ENCODE measurements around the gene S1PR3.

S1PR3 gene

DNA sequence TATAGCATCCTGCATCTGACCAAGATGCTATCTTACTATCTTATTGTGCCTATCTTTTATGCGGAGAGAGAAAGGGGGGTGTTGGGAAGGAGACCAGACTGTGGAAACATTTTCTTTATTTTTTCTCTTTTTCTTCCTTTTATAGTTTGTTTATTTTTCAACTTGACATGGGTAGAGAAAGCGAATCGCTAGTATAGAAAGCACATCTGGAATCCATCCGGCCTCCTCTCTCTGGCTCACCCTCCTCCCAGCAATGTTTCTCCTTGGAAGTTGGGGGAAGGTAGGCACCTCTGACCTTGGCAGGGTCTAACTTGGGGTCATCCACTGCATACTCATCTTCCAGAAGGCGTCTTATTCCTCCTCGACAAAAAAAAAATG lies 3.9 kb downstream of the S1PR3 start:
- Histone ChIP-seq H3K4me1 (ENCODE audit: control insufficient read depth, insufficient read depth, low read length) (peaks cover 56% of the 10 kb centered on the region), H3K4me3 (ENCODE audit: low read length) (no peak overlapping the region), H3K9ac (ENCODE audit: low read depth, low read length) (no peak overlapping the region), H3K9me3 (replicated peaks; ENCODE audit: low read length) (no peaks in the 10 kb centered on the region), H3K27me3 (ENCODE audit: control insufficient read depth, insufficient read depth, low read length) (no peaks in the 10 kb centered on the region), H3K36me3 (ENCODE audit: insufficient read depth, low read length) (peaks cover 50% of the 10 kb centered on the region), H3K4me2 (ENCODE audit: low read length) (peak overlapping the region; percentile 78)

DNA sequence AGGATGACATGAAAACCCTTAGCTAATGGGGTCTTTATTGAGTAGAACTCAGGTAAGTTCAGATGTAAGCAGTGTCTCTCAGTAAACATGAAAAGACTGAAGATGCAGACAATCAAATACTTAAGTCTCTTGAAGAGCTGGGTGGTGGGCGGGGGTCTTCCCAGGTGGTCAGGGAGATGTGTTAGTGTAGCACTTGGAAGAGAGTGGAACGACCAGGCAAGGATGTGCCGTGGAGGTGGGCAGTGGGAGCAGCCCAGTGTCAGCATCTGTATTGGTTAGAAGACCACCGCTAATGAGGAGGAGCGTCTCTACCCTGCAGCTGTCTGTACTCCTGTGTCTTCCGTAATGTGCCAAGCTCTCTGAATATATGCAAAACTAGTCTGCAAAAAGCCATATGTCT lies 4.4 kb downstream of the S1PR3 start:
- Histone ChIP-seq H3K4me3 (ENCODE audit: low read length) (no peak overlapping the region), H3K9ac (ENCODE audit: low read depth, low read length) (no peak overlapping the region), H3K4me2 (ENCODE audit: low read length) (peak overlapping the region; percentile 78), H3K9me3 (replicated peaks; ENCODE audit: low read length) (no peaks in the 10 kb centered on the region), H3K4me1 (ENCODE audit: control insufficient read depth, insufficient read depth, low read length) (peaks cover 60% of the 10 kb centered on the region), H3K27me3 (ENCODE audit: control insufficient read depth, insufficient read depth, low read length) (no peaks in the 10 kb centered on the region), H3K36me3 (ENCODE audit: insufficient read depth, low read length) (peaks cover 50% of the 10 kb centered on the region)

DNA sequence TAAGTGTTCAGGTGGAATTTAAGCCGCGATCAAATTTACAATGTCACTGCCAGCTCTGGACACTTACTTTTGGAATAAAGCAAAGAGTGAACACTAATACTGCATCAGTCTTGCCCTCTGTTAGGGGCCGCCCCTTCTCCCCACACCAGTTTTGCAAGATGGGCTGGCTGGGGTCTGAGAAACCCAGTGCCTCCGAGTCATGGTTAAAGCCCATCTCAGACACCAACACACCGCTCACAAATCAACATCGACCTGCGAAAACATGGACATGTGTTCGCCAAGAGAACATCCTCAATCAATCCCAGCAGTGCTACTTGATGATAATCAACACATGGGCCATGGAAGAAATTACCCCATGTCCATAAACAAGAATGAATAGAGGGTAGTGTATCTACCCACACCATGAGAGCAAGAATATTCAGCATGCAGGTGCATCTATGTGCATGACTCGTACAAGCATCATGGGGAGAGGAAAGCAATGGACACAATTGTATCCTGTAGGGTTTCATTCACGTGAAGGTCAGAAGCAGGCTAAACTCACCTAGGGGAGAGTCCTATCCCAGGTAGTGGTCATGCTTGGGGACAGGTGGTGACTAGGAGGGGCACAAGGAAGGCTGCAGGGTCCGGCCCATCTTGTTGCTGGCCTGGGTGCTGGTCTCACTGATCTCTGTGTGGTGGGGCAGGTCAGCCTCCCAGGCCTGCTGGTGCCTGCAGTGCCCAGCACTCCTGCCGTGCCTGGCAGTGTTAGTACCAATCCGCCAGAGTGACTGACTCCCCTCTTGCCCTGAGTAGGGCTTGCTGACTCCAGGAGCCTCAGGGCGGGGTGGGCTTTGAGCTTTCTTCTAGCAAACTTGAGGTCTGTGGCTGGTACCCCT lies 5.0 kb downstream of the S1PR3 start:
- H3K9me3 ChIP-seq (replicated peaks; ENCODE audit: low read length) = no peaks in the 10 kb centered on the region
- H3K4me2 ChIP-seq (ENCODE audit: low read length) = peak overlapping the region; percentile 78
- H3K9ac ChIP-seq (ENCODE audit: low read depth, low read length) = no peak overlapping the region
- H3K4me1 ChIP-seq (ENCODE audit: control insufficient read depth, insufficient read depth, low read length) = peaks cover 63% of the 10 kb centered on the region
- H3K4me3 ChIP-seq (ENCODE audit: low read length) = no peak overlapping the region
- no peaks in the 10 kb centered on the region for H3K27me3 ChIP-seq (ENCODE audit: control insufficient read depth, insufficient read depth, low read length)
- H3K36me3 ChIP-seq (ENCODE audit: insufficient read depth, low read length) = peaks cover 53% of the 10 kb centered on the region

DNA sequence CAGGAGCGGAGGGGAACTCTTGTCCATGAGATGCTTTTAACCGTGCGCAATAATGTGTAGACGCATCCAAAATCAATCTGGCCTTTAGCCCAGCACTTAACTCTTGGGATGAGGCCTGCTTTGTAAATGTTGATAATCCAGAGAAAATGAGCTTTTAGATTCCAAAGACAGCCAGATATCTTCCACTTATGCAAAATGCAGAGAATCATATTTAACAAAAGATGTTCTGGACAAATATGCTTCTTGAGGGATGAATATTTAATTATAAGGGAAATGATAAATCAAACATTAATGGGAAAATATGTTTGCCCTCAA lies 5.6 kb downstream of the S1PR3 start:
- no peaks in the 10 kb centered on the region for H3K9me3 ChIP-seq (replicated peaks; ENCODE audit: low read length)
- peaks cover 58% of the 10 kb centered on the region for H3K36me3 ChIP-seq (ENCODE audit: insufficient read depth, low read length)
- H3K4me3 ChIP-seq (ENCODE audit: low read length) = no peak overlapping the region
- H3K9ac ChIP-seq (ENCODE audit: low read depth, low read length) = no peak overlapping the region
- no peak overlapping the region for H3K4me2 ChIP-seq (ENCODE audit: low read length)
- H3K4me1 ChIP-seq (ENCODE audit: control insufficient read depth, insufficient read depth, low read length) = peaks cover 65% of the 10 kb centered on the region
- H3K27me3 ChIP-seq (ENCODE audit: control insufficient read depth, insufficient read depth, low read length) = no peaks in the 10 kb centered on the region

DNA sequence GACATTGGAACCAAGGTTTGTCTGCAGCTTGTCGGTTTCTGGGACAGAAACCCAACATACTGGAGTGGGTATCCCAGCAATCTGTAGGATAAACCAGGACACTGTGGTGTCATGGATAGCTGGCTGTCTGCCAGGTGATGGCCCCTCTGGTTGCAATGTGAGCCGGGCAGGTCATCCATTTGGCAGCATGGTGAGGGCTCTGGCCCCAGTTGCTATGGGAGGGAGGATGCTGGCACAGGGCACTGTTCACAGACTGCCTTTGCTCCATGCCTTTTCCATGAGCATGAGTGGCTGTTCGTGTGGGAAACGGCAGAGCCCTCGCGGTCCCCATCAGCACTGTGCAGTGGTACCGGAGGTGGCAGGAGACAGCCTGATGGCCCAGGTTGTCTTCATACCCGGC lies 6.4 kb downstream of the S1PR3 start:
- Histone ChIP-seq H3K4me2 (ENCODE audit: low read length) (peak overlapping the region; percentile 38), H3K4me1 (ENCODE audit: control insufficient read depth, insufficient read depth, low read length) (peaks cover 65% of the 10 kb centered on the region), H3K27me3 (ENCODE audit: control insufficient read depth, insufficient read depth, low read length) (no peaks in the 10 kb centered on the region), H3K9ac (ENCODE audit: low read depth, low read length) (no peak overlapping the region), H3K36me3 (ENCODE audit: insufficient read depth, low read length) (peaks cover 66% of the 10 kb centered on the region), H3K4me3 (ENCODE audit: low read length) (no peak overlapping the region), H3K9me3 (replicated peaks; ENCODE audit: low read length) (no peaks in the 10 kb centered on the region)

DNA sequence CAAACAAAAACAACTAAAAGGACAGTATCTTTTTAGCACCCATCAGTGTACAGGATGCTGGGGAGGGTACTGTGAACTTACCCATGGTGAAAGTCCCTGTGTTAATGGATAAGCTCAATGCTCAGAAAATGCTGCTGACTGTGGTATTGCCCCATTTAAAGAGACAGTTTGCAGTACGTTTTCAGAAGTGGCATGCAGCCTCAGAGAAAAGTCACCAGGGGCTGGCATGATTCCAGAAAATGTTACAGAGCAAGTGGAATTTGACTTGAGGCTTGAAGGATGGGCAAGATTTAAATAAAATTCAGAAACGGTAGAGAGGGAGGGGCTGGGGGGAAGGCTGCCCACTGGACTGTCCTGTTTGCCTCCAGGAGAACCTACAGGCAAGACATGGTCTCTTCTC lies 7.2 kb downstream of the S1PR3 start:
- Histone ChIP-seq H3K27me3 (ENCODE audit: control insufficient read depth, insufficient read depth, low read length) (no peaks in the 10 kb centered on the region), H3K9me3 (replicated peaks; ENCODE audit: low read length) (no peaks in the 10 kb centered on the region), H3K4me1 (ENCODE audit: control insufficient read depth, insufficient read depth, low read length) (peaks cover 65% of the 10 kb centered on the region), H3K4me2 (ENCODE audit: low read length) (no peak overlapping the region), H3K4me3 (ENCODE audit: low read length) (no peak overlapping the region), H3K36me3 (ENCODE audit: insufficient read depth, low read length) (peaks cover 72% of the 10 kb centered on the region), H3K9ac (ENCODE audit: low read depth, low read length) (no peak overlapping the region)

DNA sequence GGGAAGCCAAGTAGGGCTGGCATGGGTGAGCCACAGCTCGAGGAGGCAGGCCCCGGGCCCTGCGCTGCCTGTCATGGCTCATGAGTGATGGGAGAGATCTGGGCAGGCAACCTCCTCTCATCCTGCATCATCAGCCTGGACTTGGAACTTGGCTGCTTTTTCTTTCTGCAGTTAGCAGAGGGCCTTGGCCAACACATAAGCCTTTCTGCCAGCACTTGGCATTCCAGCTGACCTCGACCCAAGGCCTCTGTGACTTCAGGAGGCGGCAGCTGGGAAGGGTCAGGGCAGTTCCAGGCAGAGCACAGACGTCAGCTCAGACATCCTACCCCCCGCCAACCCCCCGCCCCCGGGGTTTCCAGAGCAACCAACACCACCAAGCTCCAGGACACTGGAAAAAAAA lies 7.6 kb downstream of the S1PR3 start:
- peaks cover 72% of the 10 kb centered on the region for H3K36me3 ChIP-seq (ENCODE audit: insufficient read depth, low read length)
- peak overlapping the region; percentile 35 for H3K9ac ChIP-seq (ENCODE audit: low read depth, low read length)
- no peaks in the 10 kb centered on the region for H3K9me3 ChIP-seq (replicated peaks; ENCODE audit: low read length)
- peaks cover 62% of the 10 kb centered on the region for H3K4me1 ChIP-seq (ENCODE audit: control insufficient read depth, insufficient read depth, low read length)
- no peak overlapping the region for H3K4me2 ChIP-seq (ENCODE audit: low read length)
- no peak overlapping the region for H3K4me3 ChIP-seq (ENCODE audit: low read length)
- no peaks in the 10 kb centered on the region for H3K27me3 ChIP-seq (ENCODE audit: control insufficient read depth, insufficient read depth, low read length)

DNA sequence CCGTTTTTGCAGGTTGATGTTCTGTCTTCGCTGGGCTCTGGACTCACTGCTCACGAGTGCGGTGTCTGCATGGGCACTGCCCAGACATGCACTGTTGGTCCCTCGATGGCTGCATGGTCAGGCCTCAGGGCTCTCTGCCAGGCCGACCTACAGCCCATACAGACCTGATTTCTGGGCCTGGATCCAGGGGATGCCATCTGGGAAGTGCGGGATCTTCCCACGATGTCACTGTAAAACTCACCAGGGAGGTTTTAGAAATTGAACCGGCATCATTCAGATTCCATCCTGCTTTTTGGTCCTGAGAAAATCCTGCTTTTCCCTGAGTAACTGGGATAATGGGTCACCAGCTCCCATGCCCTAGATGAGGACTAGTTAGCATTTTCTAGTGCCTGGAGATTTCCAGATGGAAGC lies 9.1 kb downstream of the S1PR3 start:
- Histone ChIP-seq H3K4me1 (ENCODE audit: control insufficient read depth, insufficient read depth, low read length) (peaks cover 49% of the 10 kb centered on the region), H3K36me3 (ENCODE audit: insufficient read depth, low read length) (peaks cover 67% of the 10 kb centered on the region), H3K9ac (ENCODE audit: low read depth, low read length) (peak overlapping the region; percentile 43), H3K27me3 (ENCODE audit: control insufficient read depth, insufficient read depth, low read length) (no peaks in the 10 kb centered on the region), H3K9me3 (replicated peaks; ENCODE audit: low read length) (no peaks in the 10 kb centered on the region), H3K4me2 (ENCODE audit: low read length) (peak overlapping the region; percentile 64), H3K4me3 (ENCODE audit: low read length) (no peak overlapping the region)

DNA sequence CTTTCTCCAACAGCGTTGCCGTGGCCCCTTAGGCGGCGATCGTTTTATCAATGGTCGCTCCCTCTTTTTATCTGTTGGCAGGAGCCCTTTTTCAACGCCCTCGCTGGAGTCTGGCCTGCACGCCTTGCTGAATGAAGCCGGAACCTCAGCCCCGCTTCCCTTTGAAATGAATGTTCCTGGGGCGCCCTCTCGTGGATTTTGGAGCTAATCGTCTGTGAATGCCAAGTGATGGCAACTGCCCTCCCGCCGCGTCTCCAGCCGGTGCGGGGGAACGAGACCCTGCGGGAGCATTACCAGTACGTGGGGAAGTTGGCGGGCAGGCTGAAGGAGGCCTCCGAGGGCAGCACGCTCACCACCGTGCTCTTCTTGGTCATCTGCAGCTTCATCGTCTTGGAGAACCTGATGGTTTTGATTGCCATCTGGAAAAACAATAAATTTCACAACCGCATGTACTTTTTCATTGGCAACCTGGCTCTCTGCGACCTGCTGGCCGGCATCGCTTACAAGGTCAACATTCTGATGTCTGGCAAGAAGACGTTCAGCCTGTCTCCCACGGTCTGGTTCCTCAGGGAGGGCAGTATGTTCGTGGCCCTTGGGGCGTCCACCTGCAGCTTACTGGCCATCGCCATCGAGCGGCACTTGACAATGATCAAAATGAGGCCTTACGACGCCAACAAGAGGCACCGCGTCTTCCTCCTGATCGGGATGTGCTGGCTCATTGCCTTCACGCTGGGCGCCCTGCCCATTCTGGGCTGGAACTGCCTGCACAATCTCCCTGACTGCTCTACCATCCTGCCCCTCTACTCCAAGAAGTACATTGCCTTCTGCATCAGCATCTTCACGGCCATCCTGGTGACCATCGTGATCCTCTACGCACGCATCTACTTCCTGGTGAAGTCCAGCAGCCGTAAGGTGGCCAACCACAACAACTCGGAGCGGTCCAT lies 10.0 kb downstream of the S1PR3 start:
- peak overlapping the region; percentile 43 for H3K9ac ChIP-seq (ENCODE audit: low read depth, low read length)
- H3K36me3 ChIP-seq (ENCODE audit: insufficient read depth, low read length) = peaks cover 63% of the 10 kb centered on the region
- no peaks in the 10 kb centered on the region for H3K27me3 ChIP-seq (ENCODE audit: control insufficient read depth, insufficient read depth, low read length)
- H3K4me2 ChIP-seq (ENCODE audit: low read length) = peak overlapping the region; percentile 64
- H3K9me3 ChIP-seq (replicated peaks; ENCODE audit: low read length) = no peaks in the 10 kb centered on the region
- no peak overlapping the region for H3K4me3 ChIP-seq (ENCODE audit: low read length)
- H3K4me1 ChIP-seq (ENCODE audit: control insufficient read depth, insufficient read depth, low read length) = peaks cover 41% of the 10 kb centered on the region

DNA sequence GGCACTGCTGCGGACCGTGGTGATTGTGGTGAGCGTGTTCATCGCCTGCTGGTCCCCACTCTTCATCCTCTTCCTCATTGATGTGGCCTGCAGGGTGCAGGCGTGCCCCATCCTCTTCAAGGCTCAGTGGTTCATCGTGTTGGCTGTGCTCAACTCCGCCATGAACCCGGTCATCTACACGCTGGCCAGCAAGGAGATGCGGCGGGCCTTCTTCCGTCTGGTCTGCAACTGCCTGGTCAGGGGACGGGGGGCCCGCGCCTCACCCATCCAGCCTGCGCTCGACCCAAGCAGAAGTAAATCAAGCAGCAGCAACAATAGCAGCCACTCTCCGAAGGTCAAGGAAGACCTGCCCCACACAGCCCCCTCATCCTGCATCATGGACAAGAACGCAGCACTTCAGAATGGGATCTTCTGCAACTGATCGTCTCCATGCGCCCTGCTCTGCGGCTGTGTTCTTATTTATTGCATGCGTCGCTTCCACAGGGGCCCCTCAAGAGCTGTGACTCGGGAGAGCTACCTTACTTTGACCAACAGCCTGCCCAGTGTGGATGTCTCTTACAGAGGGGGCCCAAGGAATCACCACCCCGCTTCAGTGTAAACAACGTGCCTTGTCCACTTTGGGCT lies 10.8 kb downstream of the S1PR3 start:
- Histone ChIP-seq H3K4me2 (ENCODE audit: low read length) (no peak overlapping the region), H3K9me3 (replicated peaks; ENCODE audit: low read length) (no peaks in the 10 kb centered on the region), H3K27me3 (ENCODE audit: control insufficient read depth, insufficient read depth, low read length) (no peaks in the 10 kb centered on the region), H3K4me1 (ENCODE audit: control insufficient read depth, insufficient read depth, low read length) (peaks cover 36% of the 10 kb centered on the region), H3K9ac (ENCODE audit: low read depth, low read length) (no peak overlapping the region), H3K36me3 (ENCODE audit: insufficient read depth, low read length) (peaks cover 56% of the 10 kb centered on the region), H3K4me3 (ENCODE audit: low read length) (no peak overlapping the region)

DNA sequence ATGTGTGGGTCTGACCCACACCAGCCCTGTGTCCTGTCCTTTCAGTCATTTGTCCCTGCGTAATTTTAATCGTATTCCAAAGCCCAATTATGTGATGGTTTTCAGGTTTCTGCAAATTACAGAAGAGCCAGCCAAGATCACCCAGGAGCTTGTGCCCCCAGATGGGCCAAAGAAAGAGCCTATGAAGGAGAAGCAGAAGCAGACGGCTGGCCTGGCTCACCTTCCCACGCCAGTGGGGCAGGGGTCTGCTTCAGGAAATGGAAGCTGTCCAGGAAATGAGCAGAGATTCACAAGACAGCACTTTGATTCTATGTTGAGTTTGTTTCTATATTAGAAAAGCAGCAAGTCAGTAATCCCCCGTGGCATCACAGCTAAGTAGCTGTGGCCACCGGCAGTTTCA lies 11.7 kb downstream of the S1PR3 start:
- Histone ChIP-seq H3K9ac (ENCODE audit: low read depth, low read length) (no peak overlapping the region), H3K36me3 (ENCODE audit: insufficient read depth, low read length) (peaks cover 49% of the 10 kb centered on the region)

More for the DNA sequence above, 11.7 kb downstream of the S1PR3 start:
- Histone ChIP-seq H3K9me3 (replicated peaks; ENCODE audit: low read length) (no peaks in the 10 kb centered on the region), H3K27me3 (ENCODE audit: control insufficient read depth, insufficient read depth, low read length) (no peaks in the 10 kb centered on the region), H3K4me2 (ENCODE audit: low read length) (no peak overlapping the region), H3K4me1 (ENCODE audit: control insufficient read depth, insufficient read depth, low read length) (peaks cover 27% of the 10 kb centered on the region), H3K4me3 (ENCODE audit: low read length) (no peak overlapping the region)

Data from skeletal muscle satellite cell (primary cell).